NCI-H2029 treated with DMSO at 0.1 percent for 48 hours (cell line): ENCODE results near the gene KIF15.

Experiments
- DNase-seq: peaks from one replicate; lab custom pipeline; 2025; lab: John Stamatoyannopoulos, UW

Gene KIF15

GRCh38 chr3:44883213-44883955, 121.8 kb downstream of the KIF15 start:
- DNase-seq = no peak

GRCh38 chr3:44883999-44884431, 122.4 kb downstream of the KIF15 start:
- DNase-seq = no peak

DNA sequence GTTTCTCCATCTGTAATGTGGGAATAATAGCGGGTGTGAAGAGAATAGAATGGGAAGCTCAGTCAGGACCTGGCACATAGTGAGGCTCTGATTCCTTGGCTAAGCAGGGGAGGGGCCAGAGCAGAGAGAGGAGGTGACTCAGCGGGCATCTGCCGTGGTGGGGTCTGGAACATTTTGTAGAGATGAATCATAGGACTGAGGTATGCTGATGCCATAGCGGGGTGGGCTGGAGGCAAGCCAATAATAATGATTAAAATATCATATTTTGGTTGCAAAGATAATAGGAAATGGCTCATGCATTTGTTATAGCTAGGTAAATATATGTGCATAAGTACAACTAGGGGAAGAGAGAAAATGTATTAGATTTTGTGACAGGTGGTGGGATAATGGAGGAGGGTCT, 124.0 kb downstream of the KIF15 start:
- no peak for DNase-seq

- DNase-seq = no peak
These were observed 125.0 kb downstream of the KIF15 start for GRCh38 chr3:44886561-44886960.

- no peak for DNase-seq
These were observed 125.5 kb downstream of the KIF15 start for GRCh38 chr3:44887101-44887500.

DNA sequence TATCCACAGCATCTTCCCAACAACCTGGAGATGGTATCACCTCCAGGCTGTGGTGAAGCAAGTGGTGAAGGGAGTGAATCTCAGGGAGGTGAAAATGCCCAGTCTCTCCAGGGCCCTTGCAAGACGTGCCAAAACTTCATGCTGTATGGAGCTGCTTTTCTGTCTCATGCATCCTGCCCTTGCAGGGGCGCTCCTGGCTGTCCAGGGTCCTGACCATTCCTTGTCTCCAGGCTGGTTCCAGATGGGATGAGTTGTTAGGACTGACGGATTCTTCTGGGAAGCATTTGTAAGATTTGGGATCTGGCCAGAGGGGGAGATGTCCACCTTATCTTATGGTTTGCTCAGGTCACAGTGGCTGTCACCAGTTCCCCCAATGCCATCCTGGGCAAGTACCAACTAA, 128.7 kb downstream of the KIF15 start:
- DNase-seq = no peak

DNA sequence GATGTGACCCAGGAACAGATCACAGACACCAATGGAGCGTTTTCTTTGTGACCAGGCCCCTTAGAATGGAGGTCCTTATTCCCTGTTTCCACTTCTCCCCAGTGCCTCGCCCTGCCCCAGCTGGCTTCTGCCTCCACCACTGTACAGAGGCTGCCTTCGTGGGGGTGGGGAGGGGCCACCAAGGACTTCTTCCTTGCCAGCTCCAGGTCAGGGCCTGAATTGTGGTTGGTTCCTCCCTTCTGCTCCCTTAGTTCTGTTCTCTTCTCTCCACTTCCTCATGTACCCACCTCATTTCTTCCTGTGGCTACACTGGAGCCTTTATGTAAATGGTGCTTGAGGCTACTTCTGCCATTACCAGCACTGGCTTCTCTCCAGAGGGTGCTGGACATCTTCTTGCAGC, 129.3 kb downstream of the KIF15 start:
- DNase-seq = no peak

DNA sequence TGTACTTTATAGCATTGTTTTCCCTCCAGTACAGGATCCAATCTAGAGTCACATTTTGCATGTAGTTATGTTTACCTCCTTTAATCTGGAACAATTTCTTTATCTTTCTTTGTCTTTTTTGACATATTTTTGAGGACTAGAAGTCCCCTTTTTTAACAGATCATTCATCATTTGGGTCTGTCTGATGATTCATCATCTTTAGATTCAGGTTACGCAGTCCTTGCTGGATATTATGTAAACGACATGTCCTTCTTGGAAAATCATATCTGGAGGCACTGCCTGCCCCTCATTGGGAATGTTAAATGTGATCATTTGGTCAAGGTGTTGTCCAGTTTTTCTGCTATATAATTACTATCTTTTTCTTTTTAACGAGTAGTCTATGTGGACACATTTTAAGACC, 131.1 kb downstream of the KIF15 start:
- DNase-seq = no peak

DNA sequence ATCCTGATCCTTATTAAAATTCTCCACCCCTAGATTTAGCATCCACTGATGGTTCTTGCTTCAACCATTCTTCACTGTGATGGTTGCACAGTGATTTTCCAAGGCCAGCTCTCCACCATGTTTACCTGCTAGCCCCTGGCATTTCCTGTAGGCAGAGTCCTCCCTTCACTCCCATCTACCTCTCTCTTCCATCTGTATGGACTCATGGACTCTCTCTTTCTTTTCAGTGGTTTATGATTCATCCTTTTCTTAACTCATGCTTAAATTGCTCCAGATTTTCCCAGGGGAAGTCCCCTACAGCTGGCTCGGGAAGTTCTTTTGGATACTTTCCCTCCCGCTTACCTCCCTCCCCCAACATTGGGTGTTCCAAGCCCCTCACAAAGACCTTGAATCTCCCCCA, 131.5 kb downstream of the KIF15 start:
- no peak for DNase-seq

DNA sequence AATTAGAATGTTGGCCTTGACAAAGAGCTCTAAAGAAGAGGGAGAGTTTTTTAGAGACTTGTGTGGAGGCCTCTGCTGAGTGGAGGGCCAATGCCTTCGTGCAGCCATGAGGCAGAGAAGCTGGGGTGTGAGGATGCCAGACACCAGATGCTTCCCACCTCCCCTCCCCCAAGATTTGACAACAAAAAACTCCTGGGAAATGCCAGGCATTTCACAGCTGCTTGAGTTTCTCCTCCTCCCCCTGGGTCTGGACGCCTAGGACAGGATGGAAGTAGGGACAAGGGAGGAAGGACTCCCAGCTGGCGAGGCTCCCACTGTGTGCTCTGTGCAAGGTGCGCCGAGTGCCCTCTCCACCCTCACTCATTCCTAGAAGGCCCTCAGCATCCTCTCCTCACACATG, 132.9 kb downstream of the KIF15 start:
- no peak for DNase-seq

- no peak for DNase-seq
These were observed 134.8 kb downstream of the KIF15 start for GRCh38 chr3:44896440-44896839.

- DNase-seq = no peak
These were observed 138.2 kb downstream of the KIF15 start for GRCh38 chr3:44899683-44900367.

DNA sequence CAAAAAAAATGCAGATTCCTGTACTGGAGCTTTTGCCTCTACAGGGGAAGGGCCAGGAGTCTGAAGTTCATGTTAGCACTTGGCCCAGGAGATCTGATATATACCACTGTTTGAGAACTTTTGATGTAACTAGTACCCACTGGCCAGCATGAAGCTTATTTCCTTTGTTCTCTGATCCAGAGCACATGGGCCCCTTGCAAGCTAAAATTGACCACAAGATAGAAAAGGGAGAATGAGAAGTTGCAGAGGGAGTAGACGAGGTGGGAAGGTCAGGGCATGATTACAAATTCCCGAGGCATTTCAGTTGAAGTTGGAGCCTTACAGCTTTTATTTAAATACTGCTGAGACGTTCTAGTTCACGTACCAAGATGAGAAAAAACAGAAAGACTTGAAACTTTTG, 141.0 kb downstream of the KIF15 start:
- no peak for DNase-seq
